Activated CD4-positive, alpha-beta T cell treated with anti-CD3 and anti-CD28 coated beads, Interleukin-2, amount 50 U/mL, for 24 hours (primary cell): ENCODE results near the gene GNB1L.
"Not testable (repeated sequence)": the region's sequence is repeated elsewhere in the genome, so short reads cannot be mapped to it uniquely, and the experiment has no call there.

Experiments used
- DNase-seq, 2 donors: peaks; one replicate each; pipeline ENCODE4 v3.0.0-alpha.2; 2020; ENCODE audit warnings: low read depth in 1 of 2, low spot score in 1 of 2

Gene GNB1L

GRCh38 chr22:19890502-19891316 is 36.0 kb upstream of the GNB1L start:
- DNase-seq: no peak

- no peak for DNase-seq
These were observed 35.3 kb upstream of the GNB1L start for GRCh38 chr22:19889951-19890350.

GRCh38 chr22:19888131-19888746 is 33.6 kb upstream of the GNB1L start:
- DNase-seq: no peak

- no peak for DNase-seq
These were observed 32.7 kb upstream of the GNB1L start for GRCh38 chr22:19887256-19887985.

- no peak for DNase-seq
These were observed 32.1 kb upstream of the GNB1L start for GRCh38 chr22:19886605-19887255.

- DNase-seq: no peak
These were observed 31.3 kb upstream of the GNB1L start for GRCh38 chr22:19885841-19886592.

- no peak for DNase-seq
These were observed 30.5 kb upstream of the GNB1L start for GRCh38 chr22:19884954-19885751.

GRCh38 chr22:19884161-19884953 is 29.7 kb upstream of the GNB1L start:
- DNase-seq: no peak

- not testable (repeated sequence) for DNase-seq
These were observed 28.8 kb upstream of the GNB1L start for GRCh38 chr22:19883446-19883845.

GRCh38 chr22:19882446-19883381 is 28.0 kb upstream of the GNB1L start:
- DNase-seq: no peak

GRCh38 chr22:19880786-19881569 is 26.3 kb upstream of the GNB1L start:
- DNase-seq: no peak

GRCh38 chr22:19879992-19880785 is 25.5 kb upstream of the GNB1L start:
- DNase-seq: no peak

- no peak for DNase-seq
These were observed 24.9 kb upstream of the GNB1L start for GRCh38 chr22:19879643-19879991.

- no peak for DNase-seq
These were observed 24.5 kb upstream of the GNB1L start for GRCh38 chr22:19879246-19879570.

- no peak for DNase-seq
These were observed 24.0 kb upstream of the GNB1L start for GRCh38 chr22:19878461-19879245.
